ENCODE results near the gene TUBGCP6.

DNA sequence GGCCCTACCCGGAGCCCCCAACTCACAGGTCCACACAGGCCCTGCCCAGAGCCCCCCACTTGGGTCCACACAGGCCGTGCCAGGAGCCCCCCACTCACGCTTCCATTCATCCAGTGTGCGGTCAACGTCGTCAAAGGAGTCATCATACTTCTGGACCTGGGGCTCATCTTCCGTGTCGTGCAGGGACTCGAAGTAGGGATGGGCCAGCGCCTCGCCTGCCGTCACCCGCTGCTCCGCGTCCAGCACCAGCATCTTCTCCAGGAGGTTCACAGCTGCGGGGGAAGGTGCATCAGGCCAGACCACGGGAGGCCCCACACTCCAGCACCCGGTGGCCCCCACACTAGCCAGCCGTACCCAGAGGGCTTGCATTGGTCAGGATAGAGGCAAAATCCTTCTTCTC, 10.3 kb upstream of the TUBGCP6 start:
- TF ChIP-seq POLR2A (IDR thresholded peaks at IDR 0.05; ENCODE audit: low read length), result no peak
- no peak for TF ChIP-seq GATA1 (IDR thresholded peaks at IDR 0.05; ENCODE audit: low read depth, low read length)
